NCI-H2171 treated with DMSO at 0.1 percent for 48 hours (cell line): ENCODE results near the gene TXNIP.

Source experiments
- DNase-seq: peaks from one replicate; lab custom pipeline; 2025; lab: John Stamatoyannopoulos, UW

TXNIP gene

DNA sequence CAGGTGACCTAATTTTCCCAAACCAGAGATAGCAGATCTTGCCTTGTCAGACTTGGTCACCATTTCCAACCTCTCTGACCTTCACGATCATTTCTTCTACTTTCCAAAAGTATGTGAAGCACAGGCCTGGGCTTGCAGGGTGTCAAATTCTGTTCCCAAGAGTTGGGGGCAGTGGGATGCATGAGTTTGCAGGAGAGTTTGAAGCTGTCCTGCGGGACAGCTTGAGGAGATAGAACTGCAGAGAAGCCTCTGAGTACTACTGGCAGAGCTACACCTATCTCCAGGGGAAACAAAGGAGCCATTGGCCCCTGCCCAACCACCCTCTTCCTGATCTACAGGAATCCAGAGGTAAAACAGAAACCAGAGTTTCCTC, 11.3 kb downstream of the TXNIP start:
- DNase-seq = no peak

DNA sequence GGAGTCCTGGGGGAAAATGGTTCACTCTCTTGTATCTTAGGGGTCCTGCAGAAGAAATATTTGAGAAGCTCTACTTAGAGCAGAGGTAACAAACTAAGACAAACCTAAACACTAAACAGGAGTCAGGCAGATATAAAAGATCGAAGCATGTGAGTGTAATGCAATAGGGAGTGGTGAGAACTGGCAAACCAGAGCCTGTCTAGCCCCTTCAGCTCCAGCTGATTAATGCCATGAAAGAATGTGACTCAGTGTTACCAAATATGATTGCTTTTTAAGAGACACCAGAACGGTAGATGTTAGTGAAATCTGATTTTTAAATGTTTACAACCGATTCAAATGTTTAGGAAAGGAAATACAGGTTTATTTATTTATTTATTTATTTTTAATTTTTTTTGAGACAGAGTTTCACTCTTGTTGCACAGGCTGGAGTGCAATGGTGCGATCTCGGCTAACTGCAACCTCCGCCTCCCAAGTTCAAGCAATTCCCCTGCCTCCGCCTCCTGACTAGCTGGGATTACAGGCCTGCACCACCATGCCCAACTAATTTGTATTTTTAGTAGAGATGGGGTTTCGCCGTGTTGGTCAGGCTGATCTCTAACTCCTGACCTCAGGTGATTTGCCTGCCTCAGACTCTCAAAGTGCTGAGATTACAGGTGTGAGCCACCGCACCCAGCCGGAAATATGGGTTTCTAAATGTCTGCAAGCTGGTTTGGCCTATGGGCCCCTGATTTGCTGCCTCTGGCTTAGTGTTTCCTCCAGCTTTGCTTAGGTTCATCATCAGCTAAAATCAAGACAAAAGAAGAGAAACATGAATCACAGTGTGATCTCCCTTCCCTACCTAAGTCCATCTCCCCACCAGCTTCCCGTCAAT, 12.2 kb downstream of the TXNIP start:
- no peak for DNase-seq

DNA sequence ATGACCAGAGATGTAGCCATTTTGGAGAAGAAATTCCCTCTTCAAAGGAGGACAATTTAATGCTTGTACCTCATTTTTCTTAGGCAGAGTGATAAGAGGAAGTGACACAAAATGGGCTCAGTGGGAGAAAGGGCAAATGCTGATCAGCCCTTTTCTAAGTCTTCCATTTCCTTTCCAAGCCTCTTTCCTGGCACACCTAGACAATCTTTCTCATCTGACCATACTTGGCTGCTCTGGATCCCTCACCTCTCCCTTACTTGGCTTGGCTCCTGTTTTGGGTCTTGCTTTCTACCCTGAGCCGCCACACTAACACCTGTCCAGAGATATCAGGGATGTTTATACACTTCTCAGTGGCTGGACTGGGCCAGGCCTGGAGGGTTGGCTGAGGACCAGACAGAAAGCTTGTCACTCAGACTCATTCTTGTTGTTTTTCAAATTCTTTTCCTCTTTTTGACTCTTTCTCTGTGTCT, 13.1 kb downstream of the TXNIP start:
- DNase-seq = no peak

GRCh38 chr1:145982010-145982723, 14.2 kb downstream of the TXNIP start:
- no peak for DNase-seq

GRCh38 chr1:145980457-145980994, 15.9 kb downstream of the TXNIP start:
- no peak for DNase-seq

GRCh38 chr1:145979746-145980456, 16.5 kb downstream of the TXNIP start:
- DNase-seq = no peak

GRCh38 chr1:145978854-145979745, 17.3 kb downstream of the TXNIP start:
- DNase-seq = peak; percentile 95

GRCh38 chr1:145978471-145978853, 17.9 kb downstream of the TXNIP start:
- DNase-seq = no peak

GRCh38 chr1:145977486-145978470, 18.6 kb downstream of the TXNIP start:
- DNase-seq = peak; percentile 85

- no peak for DNase-seq
Measured at GRCh38 chr1:145977016-145977415, 19.4 kb downstream of the TXNIP start.

DNA sequence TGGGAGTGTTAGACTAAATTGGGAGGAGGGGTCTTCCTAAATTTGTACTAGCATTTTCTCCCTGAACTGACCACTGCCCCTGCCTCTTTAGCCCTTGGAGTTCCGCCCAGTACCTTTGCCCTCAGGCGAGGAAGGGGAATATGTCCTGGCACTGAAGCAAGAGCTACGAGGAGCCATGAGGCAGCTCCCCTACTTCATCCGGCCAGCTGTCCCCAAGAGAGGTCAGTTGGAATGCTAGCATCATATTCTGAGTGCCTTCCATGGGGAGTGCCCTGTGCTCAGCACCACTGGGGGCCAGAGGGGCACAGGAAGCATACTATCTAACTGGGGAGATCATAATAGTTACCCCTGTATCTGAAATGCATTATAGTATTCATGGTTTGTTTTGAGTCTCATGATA, 21.2 kb downstream of the TXNIP start:
- no peak for DNase-seq

- DNase-seq = no peak
Measured at GRCh38 chr1:145974721-145975120, 21.7 kb downstream of the TXNIP start.

DNA sequence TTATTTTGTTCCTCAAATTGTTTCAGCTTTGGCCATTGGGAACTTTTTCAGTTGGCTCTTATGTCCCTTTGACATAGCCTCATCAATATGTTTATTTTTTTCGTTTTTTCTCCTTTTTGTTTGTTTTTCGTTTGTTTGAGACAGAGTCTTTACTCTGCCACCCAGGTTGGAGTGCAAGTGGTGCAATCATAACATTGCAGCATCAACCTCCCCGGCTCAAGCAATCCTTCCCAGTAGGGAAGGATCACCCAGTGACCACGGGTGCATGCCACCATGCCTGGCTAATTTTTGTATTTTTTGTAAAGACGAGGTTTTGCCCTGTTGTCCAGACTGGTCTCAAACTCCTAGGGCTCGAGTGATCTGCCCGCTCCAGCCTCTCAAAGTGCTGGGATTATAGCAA, 23.8 kb downstream of the TXNIP start:
- DNase-seq = no peak

DNA sequence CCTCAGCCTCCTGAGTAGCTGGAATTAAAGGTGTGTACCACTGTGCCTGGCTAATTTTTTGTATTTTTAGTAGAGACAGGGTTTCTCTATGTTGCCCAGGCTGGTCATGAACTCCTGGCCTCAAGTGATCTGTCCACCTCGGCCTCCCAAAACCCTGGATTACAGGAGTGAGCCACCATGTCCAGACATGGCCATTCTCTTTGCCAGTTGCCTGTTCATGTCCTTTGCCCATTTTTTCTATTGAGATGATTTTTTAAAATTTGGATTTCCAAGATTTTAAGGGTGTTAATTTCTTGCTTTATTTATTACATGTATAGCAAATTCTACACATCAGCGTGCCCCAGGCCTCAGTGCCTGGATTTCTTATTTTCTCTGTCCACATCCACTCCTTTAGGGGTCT, 29.1 kb downstream of the TXNIP start:
- DNase-seq = no peak

GRCh38 chr1:145965119-145965744, 31.1 kb downstream of the TXNIP start:
- no peak for DNase-seq

GRCh38 chr1:145964328-145965118, 31.9 kb downstream of the TXNIP start, which contains the start of the genes ANKRD34A and POLR3GL:
Gene ANKRD34A, minus strand, starts transcription at chr1:145964575. Its CDS starts 2,816 bp downstream, at chr1:145961759.
Gene POLR3GL, plus strand, starts transcription at chr1:145964690. Its CDS starts 10,176 bp downstream, at chr1:145974866.
- DNase-seq = peak; percentile 89

DNA sequence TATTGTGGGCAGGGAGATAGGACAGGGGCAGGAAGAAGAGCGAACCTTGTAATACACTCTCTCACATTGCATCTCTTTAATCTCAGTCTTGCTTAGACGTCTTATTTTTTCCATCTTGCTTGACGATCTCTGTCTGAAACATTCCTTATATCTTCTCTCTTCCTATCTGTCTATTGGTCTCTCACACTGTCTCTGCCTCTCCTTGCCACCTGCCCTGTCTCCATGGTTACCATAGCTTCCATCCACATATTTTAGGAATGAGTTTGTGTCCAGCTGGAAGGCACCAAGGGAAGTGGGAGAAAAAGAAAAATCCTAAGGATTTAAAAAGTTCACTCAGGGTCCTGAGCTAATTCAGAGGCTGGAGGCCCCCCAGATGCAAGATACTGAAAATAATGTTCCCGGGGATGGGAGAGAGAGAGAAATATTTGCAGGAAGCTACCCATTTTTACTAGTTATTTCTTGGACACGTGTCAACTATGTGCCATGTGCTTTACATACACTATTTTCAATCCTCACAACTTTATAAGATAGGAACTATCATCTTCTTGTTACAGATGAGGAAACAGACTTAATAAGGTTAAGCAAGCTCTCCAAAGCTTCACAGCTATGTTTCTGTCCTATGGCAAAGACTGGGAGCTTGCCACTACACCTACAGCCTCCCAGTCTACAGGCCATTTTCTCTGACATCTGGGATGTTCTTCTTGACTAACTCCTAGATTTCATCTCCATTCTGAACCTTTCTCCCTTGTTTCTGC, 32.9 kb downstream of the TXNIP start:
- DNase-seq = no peak
